ENCODE results near the gene CT47C1. TPM values are rescaled to one million over a fixed set of nuclear protein-coding genes. Genes with fewer than 3 reads are reported as not detected.

The CT47C1 gene
- total RNA-seq, 1 donor from 2014 or later: not detected

DNA sequence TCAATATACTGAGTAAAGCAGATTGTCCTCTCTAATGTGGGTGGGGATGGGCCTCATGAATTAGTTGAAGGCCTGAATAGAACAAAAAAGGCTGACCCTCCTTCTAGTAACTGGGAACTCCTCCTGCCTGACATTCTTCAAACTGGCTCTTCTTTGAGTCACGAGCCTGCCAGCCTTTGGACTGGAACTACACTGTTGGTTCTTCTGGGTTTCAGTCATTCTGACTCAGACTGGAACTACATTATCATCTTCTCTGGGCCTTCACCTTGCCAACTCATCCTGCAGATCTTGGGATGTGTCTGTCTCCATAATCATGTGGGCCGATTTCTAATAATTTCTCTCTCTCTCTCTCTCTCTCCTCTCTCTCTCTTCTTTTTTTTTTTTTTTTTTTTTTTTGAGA, 26.9 kb upstream of the CT47C1 start:
- ATAC-seq: no peak
- Histone ChIP-seq H3K9me3 (no peaks in the 10 kb centered on the region), H3K4me1 (peaks cover 9% of the 10 kb centered on the region), H3K36me3 (no peaks in the 10 kb centered on the region), H3K27me3 (ENCODE audit: low read depth) (no peaks in the 10 kb centered on the region), H3K4me3 (no peak overlapping the region), H3K27ac (no peak overlapping the region)
- TF ChIP-seq CTCF (IDR thresholded peaks at IDR 0.05): no peak
- intact Hi-C loops (cut with DNase I): no loop called here
- DNase-seq: no peak

DNA sequence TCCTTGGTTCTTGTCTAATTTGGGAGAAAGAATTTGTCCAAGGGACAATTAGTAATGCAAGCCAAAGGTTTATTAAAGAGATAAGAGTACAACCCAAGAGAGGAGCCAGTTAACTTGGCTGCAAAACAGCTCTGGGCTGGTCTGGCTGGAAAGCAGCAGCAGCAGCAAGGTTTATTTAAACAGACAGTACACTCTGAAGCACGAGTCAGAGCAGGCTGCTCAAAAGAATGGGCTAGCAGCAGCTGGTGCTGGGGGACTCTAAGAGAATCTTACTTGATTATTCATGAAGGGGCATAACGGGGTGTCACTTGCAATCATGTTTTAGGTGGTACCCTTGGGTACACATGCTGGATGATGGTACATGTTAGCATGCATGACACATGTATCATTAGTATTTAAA, 17.1 kb upstream of the CT47C1 start:
- Histone ChIP-seq H3K4me3 (no peak overlapping the region), H3K4me1 (no peaks in the 10 kb centered on the region), H3K9me3 (no peaks in the 10 kb centered on the region), H3K36me3 (no peaks in the 10 kb centered on the region), H3K27me3 (ENCODE audit: low read depth) (no peaks in the 10 kb centered on the region), H3K27ac (no peak overlapping the region)
- TF ChIP-seq CTCF (IDR thresholded peaks at IDR 0.05): no peak
- ATAC-seq (no peak), DNase-seq (no peak)
- intact Hi-C loops (cut with DNase I): no loop called here

DNA sequence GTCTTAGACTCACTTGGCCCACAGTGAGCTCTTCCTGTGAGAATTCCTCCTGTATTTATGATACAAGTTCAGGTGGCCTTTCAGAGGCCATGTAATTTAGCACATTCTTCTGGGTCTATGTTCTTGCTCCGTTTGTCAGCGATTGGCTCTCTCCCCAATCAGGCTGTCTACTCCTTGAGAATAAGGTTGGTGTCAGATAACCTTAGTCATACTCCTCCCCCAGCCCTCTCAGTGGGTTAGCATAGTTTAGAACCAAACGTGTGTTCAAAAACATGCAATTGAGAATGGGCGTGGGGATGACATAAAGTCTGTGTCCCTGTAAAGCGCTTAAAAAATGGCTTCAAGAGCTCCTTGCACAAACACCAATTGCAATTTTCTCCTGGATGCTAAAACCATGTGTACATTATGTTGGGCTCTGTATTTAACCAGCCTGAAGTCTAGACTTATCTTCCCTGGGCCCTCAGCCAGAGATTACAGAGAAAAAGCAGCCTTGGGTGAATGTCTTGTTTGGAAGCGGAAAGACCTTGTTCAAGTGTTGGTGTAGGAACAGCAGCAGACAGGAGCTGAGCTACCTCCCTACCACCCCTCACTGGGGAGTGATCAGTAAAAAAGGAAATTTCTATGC, 9.9 kb upstream of the CT47C1 start:
- Histone ChIP-seq H3K4me1 (no peaks in the 10 kb centered on the region), H3K36me3 (no peaks in the 10 kb centered on the region), H3K4me3 (no peak overlapping the region), H3K9me3 (no peaks in the 10 kb centered on the region), H3K27ac (no peak overlapping the region), H3K27me3 (ENCODE audit: low read depth) (no peaks in the 10 kb centered on the region)
- ATAC-seq (peak; percentile 37 to 69), DNase-seq (no peak)
- intact Hi-C loops (cut with DNase I): loop anchor here (10.0 kb wide), 1 partner anchor 218 kb away; no protein-coding TSS in a partner anchor
- TF ChIP-seq CTCF (IDR thresholded peaks at IDR 0.05): no peak

GRCh38 chrX:119063428-119063827, 9.4 kb upstream of the CT47C1 start:
- Histone ChIP-seq H3K27me3 (ENCODE audit: low read depth) (no peaks in the 10 kb centered on the region), H3K9me3 (no peaks in the 10 kb centered on the region), H3K36me3 (no peaks in the 10 kb centered on the region), H3K4me1 (no peaks in the 10 kb centered on the region), H3K4me3 (no peak overlapping the region), H3K27ac (no peak overlapping the region)
- TF ChIP-seq CTCF (IDR thresholded peaks at IDR 0.05): no peak
- DNase-seq (no peak), ATAC-seq (no peak)
- intact Hi-C loops (cut with DNase I): loop anchor here (10.0 kb wide), 1 partner anchor 219 kb away; no protein-coding TSS in a partner anchor

- no peak overlapping the region for H3K27ac ChIP-seq
- no peak overlapping the region for H3K4me3 ChIP-seq
- TF ChIP-seq CTCF (IDR thresholded peaks at IDR 0.05): peak; percentile 71
- H3K36me3 ChIP-seq: no peaks in the 10 kb centered on the region
- no peaks in the 10 kb centered on the region for H3K9me3 ChIP-seq
- H3K27me3 ChIP-seq (ENCODE audit: low read depth): no peaks in the 10 kb centered on the region
- no peaks in the 10 kb centered on the region for H3K4me1 ChIP-seq
- ATAC-seq (peak; percentile 76 to 79), DNase-seq (peak; percentile 51)
- intact Hi-C loops (cut with DNase I): loop anchor here (10.0 kb wide), 1 partner anchor 222 kb away; no protein-coding TSS in a partner anchor
Observed at GRCh38 chrX:119067023-119067739, 5.6 kb upstream of the CT47C1 start.
